GM20000 (cell line): ENCODE measurements around the gene DCC.

Source experiments
- DNase-seq: peaks from one replicate; pipeline ENCODE4 v3.0.0; 2012; ENCODE audit warnings: low spot score
- TF ChIP-seq, protein P1 (sequence below): IDR thresholded peaks from 2 replicates; pipeline ENCODE4 v1.5.1; 2012; ENCODE audit warnings: mild to moderate bottlenecking, control low read depth; ENCODE audit errors: extremely low read depth, missing control alignments

Gene DCC

DNA sequence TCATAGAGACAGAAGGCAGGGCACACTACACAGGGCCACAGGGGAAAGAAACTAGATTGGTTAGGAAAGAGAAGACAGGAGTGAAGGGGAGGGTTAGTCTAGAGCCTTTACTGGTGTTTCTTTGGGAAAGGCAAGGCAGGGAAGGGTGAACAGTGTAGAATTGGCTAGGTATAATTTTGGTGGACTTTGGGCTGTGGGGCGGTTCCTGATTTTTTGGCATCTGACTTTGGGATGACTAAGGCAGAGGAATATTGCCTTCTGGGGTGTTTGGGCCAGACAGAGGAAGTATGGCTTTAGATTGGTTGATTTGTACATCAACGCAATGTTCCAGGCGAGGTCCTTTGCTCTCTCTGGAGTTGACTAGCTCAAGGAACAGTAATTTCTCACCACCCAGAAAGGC lies 534.8 kb downstream of the DCC start:
- TF ChIP-seq, protein P1, sequence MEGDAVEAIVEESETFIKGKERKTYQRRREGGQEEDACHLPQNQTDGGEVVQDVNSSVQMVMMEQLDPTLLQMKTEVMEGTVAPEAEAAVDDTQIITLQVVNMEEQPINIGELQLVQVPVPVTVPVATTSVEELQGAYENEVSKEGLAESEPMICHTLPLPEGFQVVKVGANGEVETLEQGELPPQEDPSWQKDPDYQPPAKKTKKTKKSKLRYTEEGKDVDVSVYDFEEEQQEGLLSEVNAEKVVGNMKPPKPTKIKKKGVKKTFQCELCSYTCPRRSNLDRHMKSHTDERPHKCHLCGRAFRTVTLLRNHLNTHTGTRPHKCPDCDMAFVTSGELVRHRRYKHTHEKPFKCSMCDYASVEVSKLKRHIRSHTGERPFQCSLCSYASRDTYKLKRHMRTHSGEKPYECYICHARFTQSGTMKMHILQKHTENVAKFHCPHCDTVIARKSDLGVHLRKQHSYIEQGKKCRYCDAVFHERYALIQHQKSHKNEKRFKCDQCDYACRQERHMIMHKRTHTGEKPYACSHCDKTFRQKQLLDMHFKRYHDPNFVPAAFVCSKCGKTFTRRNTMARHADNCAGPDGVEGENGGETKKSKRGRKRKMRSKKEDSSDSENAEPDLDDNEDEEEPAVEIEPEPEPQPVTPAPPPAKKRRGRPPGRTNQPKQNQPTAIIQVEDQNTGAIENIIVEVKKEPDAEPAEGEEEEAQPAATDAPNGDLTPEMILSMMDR, result no peak
- DNase-seq, result no peak

DNA sequence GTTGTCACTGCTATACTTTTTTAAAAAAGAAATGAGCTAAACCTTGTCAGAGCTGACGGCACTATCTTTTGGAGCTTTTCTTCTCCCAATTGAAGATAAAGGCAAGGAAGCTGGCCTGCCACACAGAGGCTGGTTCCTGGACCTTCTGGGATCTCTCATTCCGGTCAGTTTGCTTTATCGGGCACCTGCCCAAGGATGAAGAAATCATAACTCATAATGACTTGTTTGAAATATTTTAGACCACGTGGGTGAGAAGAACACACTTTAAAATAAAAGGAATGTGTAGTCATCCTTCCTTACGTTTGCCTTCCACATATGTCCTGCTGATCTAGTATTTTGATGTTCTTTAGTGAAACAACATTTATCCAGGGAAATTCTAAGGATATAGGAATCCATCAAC lies 535.7 kb downstream of the DCC start:
- DNase-seq, result no peak
- TF ChIP-seq, protein P1, result no peak

DNA sequence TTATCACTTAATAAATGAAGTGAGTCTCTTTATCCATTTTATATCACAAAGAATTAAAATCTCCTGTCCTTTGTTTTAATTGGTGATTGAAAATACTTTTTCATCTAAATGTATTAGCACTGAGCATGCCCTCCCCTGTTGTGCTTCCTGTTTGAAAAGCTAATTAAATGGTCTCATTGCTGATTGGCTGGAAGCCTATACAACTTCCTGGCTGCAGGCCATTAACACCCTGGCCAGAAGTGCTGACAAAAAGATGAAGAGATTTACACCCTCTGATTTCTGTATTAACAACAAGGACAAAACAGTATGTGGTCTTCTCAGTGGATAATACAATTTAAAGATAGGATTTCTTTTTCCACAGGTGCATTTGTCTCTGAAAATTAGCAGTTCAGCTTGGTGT lies 548.0 kb downstream of the DCC start:
- no peak for DNase-seq
- TF ChIP-seq, protein P1, result no peak

DNA sequence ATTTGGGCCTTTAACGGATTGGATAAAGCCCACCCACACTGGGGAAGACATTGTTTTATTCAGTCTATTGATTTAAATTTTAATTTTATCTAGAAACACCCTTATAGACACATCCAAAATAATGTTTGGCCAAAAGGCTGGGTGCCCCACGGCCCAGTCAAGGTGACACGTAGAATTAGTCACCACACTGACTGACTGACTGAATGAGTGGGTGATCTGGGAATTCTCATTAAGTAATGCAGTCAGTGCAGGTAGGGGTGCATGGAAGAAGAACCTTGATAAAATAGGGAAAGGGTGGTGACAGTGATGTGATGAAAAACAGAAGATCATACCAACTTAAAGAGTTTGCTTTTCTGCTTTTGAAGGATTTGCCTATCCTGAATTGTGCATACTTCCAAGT lies 554.8 kb downstream of the DCC start:
- TF ChIP-seq, protein P1, result no peak
- DNase-seq, result no peak

DNA sequence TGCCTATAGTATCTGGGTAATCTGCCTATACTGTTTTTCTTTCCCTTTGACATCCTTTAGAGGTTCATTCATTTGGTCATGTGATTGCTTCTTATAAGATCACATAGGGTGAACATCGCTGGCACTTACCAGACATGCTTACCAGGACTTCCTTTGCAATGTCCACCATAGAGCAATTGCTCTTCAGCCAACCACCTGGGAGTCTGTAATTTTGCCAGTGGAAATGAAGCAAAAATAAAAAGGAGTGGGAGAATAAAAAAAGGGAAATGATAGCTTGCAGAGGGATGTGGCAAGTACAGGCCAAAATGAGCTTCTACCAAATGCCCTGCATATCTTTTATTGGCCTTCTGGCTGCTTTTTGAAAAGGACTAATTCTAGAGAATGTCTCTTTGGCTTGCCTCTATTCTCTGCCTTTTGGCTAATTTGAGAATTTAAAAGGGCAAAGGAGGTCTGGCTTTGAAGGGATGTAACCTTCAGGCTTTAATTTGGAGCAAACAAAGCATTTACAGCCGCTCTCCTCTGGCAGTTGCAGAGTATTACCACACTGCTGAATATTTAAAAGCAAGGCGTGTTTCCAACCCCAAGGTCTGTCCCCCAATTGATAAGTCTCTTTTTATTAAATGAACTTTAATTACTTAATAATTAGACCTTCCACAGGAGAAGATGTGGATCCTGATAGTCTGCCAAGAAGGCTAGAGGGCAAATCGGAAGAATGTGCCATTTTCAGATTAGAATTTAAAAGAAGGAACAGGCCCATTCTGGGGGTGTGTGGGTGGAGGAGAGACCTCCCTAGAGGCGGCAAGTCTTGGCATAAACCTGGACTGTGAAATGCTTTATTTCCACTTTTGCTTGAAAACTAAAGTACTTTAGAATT lies 557.9 kb downstream of the DCC start:
- TF ChIP-seq, protein P1, result no peak
- DNase-seq, result no peak

DNA sequence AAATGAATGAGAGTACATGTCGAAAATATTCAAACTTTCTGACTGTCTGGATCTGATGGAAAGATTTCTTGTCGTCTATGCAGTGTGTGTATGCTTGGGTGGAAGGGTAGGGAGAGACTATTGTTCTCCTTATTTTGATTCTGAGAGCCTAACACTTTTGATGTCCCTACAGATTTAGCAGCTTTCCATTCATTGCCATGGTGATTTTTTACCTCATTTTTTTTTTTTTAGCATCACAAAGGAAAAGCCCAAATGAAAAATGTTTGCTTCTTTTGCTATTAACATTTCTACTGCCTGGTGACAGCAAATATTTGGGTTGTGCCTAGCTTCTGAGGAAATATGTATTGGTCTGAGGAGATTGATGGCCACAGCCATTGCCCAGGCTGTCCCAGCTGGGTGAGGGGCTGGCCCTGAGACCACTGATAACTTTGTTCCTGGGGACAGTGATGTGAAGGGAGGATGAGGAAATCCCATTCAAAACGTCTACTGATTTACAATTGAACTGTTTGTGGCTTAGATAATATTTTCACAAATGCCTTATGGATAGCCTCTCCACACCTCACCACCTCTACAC lies 558.6 kb downstream of the DCC start:
- TF ChIP-seq, protein P1, result no peak
- DNase-seq, result no peak

DNA sequence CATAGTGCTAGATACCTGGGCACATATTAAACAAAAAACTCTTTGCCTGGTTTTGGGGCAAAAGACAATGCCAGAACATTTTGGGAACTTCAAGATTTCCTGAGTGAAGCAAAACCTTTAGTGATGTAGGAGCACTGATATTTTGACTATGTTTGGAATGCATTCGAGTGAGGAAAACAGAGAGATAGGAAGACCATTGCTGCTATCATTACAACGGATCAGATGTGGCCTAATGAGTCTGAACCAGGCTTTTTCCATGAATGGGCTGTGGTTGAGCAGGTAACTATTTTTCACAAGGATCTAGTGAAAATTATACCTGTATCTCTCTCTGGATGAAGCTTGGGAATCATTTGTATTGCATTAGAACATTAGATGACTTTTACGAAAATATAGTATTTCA lies 562.2 kb downstream of the DCC start:
- no peak for DNase-seq
- TF ChIP-seq, protein P1, result no peak
